ENCODE measurements around the gene CHD6.

CHD6 gene

GRCh38 chr20:41436679-41437078, 181.5 kb downstream of the CHD6 start:
- DNase-seq (ENCODE audit: low spot score): no peak
- no peak overlapping the region for H3K27ac ChIP-seq
- no peak for TF ChIP-seq CTCF (IDR thresholded peaks at IDR 0.05)

DNA sequence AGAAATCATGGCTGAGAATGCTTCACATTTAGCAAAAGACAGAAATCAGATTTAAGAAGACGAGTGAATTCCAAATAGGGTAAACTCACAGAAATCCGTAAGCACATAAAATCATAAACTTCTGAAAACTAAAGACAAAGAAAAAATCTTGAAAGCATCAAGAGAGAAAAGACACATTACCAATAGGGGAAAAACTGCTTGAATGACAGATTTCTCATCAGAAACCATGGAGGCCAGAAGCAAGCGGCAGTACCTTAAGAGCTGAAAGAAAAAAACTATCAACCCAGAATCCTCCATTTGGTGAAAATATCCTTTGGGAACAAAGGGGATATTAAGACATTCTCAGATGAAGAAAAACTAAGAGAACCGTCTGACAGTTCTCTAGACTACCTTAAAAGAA, 185.0 kb downstream of the CHD6 start:
- Histone ChIP-seq H3K27ac (no peak overlapping the region), H3K4me3 (no peak overlapping the region)
- DNase-seq (ENCODE audit: low spot score): no peak
- TF ChIP-seq CTCF (IDR thresholded peaks at IDR 0.05): no peak

More at GRCh38 chr20:41436679-41437078, 181.5 kb downstream of the CHD6 start:
- no peak overlapping the region for H3K4me3 ChIP-seq

GRCh38 chr20:41432746-41433145, 185.4 kb downstream of the CHD6 start:
- no peak overlapping the region for H3K27ac ChIP-seq
- DNase-seq (ENCODE audit: low spot score): no peak
- TF ChIP-seq CTCF (IDR thresholded peaks at IDR 0.05): no peak
- no peak overlapping the region for H3K4me3 ChIP-seq

DNA sequence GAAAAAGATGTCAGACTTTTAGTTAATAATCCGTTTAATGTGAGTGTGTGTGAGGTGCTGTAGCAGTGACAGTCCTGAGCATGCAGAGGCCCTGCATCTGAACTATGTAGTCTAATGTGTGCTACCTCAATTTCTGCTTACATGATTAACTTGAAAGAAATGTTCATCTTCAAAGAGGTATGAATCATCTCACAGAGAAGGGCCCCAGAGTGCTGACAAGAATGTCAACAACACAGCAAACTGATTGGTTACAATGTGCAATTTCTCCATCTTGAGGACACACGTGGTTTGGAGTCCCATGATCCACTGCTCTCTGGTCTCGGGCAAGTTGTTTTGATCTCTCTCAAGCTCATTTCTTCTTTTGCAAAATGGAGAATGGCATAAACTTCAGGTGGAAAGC, 189.9 kb downstream of the CHD6 start:
- no peak overlapping the region for H3K27ac ChIP-seq
- no peak overlapping the region for H3K4me3 ChIP-seq
- TF ChIP-seq CTCF (IDR thresholded peaks at IDR 0.05): no peak
- DNase-seq (ENCODE audit: low spot score): no peak

- DNase-seq (ENCODE audit: low spot score): no peak
- TF ChIP-seq CTCF (IDR thresholded peaks at IDR 0.05): no peak
- H3K4me3 ChIP-seq: no peak overlapping the region
- H3K27ac ChIP-seq: no peak overlapping the region
Measured at GRCh38 chr20:41427833-41428232, 190.3 kb downstream of the CHD6 start.

DNA sequence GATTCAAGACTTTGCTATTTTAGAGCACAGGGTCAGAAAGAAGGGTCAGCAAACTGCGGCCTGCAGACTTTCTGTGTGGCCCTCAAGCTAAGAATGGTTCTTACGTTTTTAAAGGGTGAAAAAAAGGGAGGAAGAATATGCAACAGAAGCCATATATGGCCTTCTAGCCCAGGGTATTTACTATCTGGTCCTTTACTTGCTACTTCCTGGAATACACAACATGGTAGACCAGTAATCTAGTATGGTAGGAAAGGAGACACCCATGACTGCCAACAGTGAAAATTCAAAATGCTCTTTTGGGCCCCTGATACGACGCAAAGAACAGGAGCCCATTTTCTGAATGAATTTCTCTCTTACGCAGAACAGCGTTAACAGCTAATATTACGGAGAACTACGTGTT, 191.2 kb downstream of the CHD6 start:
- no peak for DNase-seq (ENCODE audit: low spot score)
- H3K4me3 ChIP-seq: no peak overlapping the region
- no peak for TF ChIP-seq CTCF (IDR thresholded peaks at IDR 0.05)
- H3K27ac ChIP-seq: no peak overlapping the region

DNA sequence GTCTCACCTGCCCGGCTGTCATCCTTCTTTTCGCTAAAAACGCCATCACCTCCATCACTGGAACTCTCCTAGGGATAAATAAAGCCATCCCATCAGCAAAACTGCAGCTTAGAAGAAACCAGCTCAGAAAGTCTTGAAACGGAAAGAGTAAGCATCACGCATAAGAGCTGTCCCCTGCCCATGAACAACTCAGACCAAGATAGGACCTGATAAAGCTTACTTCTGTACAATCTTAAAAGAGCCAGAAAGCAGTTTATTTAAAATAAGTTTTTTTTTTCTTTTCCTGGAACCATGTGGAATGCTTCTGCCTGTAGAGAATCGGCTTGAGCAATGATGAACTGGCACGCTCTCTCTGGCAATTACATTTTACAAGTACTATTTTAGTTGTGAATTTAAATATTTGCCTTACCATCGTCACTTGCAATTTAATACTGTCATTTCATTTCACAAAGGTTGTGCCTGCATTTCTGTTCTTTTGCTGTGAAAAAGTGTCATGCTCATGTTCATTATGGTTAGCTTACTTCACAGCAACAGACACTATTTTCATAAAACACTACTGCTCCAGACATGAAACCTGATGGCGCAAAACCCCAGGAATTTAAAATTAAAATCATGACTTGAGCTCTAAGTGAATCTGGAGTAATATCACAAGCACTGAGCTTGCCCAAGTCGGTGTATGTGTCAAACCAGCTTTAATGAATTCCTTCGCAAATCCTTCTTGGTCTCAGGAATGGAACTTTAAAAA, 191.9 kb downstream of the CHD6 start:
- Histone ChIP-seq H3K4me3 (no peak overlapping the region), H3K27ac (no peak overlapping the region)
- DNase-seq (ENCODE audit: low spot score): no peak
- no peak for TF ChIP-seq CTCF (IDR thresholded peaks at IDR 0.05)
